OCI-LY7 (cell line): ENCODE results near the gene DAP.

ENCODE experiments used
- CTCF ChIP-seq: fragments of 200-600 bp; sonication (generic); conservative IDR thresholded peaks from 2 replicates; pipeline ENCODE4 v1.5.1; 2014; ENCODE audit warnings: mild to moderate bottlenecking, antibody characterized with exemption, low read length, moderate library complexity, mixed read lengths
- EZH2phosphoT487 ChIP-seq: fragments of 200-600 bp; sonication (generic); IDR thresholded peaks from 2 replicates; pipeline ENCODE4 v1.6.1; 2018; ENCODE audit warnings: low read depth, borderline replicate concordance, mild to moderate bottlenecking, mixed run types, antibody characterized with exemption, low read length, moderate library complexity, mixed read lengths

- TF ChIP-seq CTCF (no peak), EZH2phosphoT487 (no peak)
Observed at GRCh38 chr5:10747678-10748622, 13.1 kb downstream of the DAP start.
